GM23248 (cell line): ENCODE results near the gene PAN2. TPM values are rescaled to one million over a fixed set of nuclear protein-coding genes. Genes with fewer than 3 reads are reported as not detected.

ENCODE experiments used
- DNase-seq: peaks from one replicate; pipeline ENCODE4 v3.0.0-alpha.2; 2015
- H2AFZ ChIP-seq: fragments of 200-600 bp; sonication (generic); 2 replicates; pipeline ENCODE4 v1.6.1; 2016; ENCODE audit warnings: antibody characterized with exemption
- H3F3A ChIP-seq: fragments of 200-600 bp; sonication (generic); 2 replicates; pipeline ENCODE4 v1.6.1; 2016; ENCODE audit warnings: mild to moderate bottlenecking, antibody characterized with exemption, mixed run types; ENCODE audit not compliant: insufficient read depth
- H3K27ac ChIP-seq: fragments of 200-600 bp; sonication (generic); 2 replicates; pipeline ENCODE4 v1.5.1; 2016; ENCODE audit warnings: mild to moderate bottlenecking
- H3K27me3 ChIP-seq: fragments of 200-600 bp; sonication (generic); replicated peaks from 2 replicates; pipeline ENCODE4 v1.6.1; 2016; ENCODE audit warnings: mild to moderate bottlenecking; ENCODE audit not compliant: insufficient read depth
- H3K36me3 ChIP-seq: fragments of 200-600 bp; sonication (generic); 2 replicates; pipeline ENCODE4 v1.6.1; 2016; ENCODE audit warnings: low read depth, mild to moderate bottlenecking
- H3K4me1 ChIP-seq: fragments of 200-600 bp; sonication (generic); 2 replicates; pipeline ENCODE4 v1.6.1; 2016; ENCODE audit warnings: mild to moderate bottlenecking; ENCODE audit not compliant: insufficient read depth
- H3K4me2 ChIP-seq: fragments of 200-600 bp; sonication (generic); one replicate; pipeline ENCODE4 v1.6.1; 2016; ENCODE audit warnings: mild to moderate bottlenecking; ENCODE audit not compliant: unreplicated experiment
- H3K4me3 ChIP-seq: fragments of 200-600 bp; sonication (generic); 2 replicates; pipeline ENCODE4 v1.5.1; 2016; ENCODE audit warnings: mild to moderate bottlenecking
- H3K79me2 ChIP-seq: fragments of 200-600 bp; sonication (generic); 2 replicates; pipeline ENCODE4 v1.6.1; 2016; ENCODE audit warnings: mild to moderate bottlenecking; ENCODE audit not compliant: insufficient read depth
- H3K9ac ChIP-seq: fragments of 200-600 bp; sonication (generic); 2 replicates; pipeline ENCODE4 v1.6.1; 2016; ENCODE audit warnings: mild to moderate bottlenecking
- H3K9me2 ChIP-seq: fragments of 200-600 bp; sonication (generic); 2 replicates; pipeline ENCODE4 v1.6.1; 2016; ENCODE audit warnings: mixed run types, mild to moderate bottlenecking, moderate library complexity; ENCODE audit not compliant: insufficient read depth
- H3K9me3 ChIP-seq: fragments of 200-600 bp; sonication (generic); one replicate; pipeline ENCODE4 v1.6.1; 2017; ENCODE audit warnings: low read depth
- H4K20me1 ChIP-seq: fragments of 200-600 bp; sonication (generic); 2 replicates; pipeline ENCODE4 v1.6.0; 2016; ENCODE audit not compliant: insufficient read depth
- EZH2 ChIP-seq: fragments of 200-600 bp; sonication (generic); IDR thresholded peaks from 2 replicates; pipeline ENCODE4 v1.6.1; 2018; ENCODE audit warnings: antibody characterized with exemption, mild to moderate bottlenecking; ENCODE audit not compliant: insufficient read depth, poor library complexity, severe bottlenecking
- EZH2phosphoT487 ChIP-seq: fragments of 200-600 bp; sonication (generic); IDR thresholded peaks from 2 replicates; pipeline ENCODE4 v1.6.1; 2018; ENCODE audit warnings: antibody characterized with exemption, moderate library complexity, mild to moderate bottlenecking, low read depth; ENCODE audit not compliant: insufficient read depth
- WGBS, 2 experiments: methylation state at CpG; one replicate each; pipeline ENCODE4 v1.1.6; 2015 to 2017; ENCODE audit warnings: low lambda C conversion rate in 2 of 2, low coverage in 1 of 2; ENCODE audit errors: missing lambda C conversion rate in 2 of 2; 5-methylcytosine and 5-hydroxymethylcytosine counted together
- in situ Hi-C: fragments of 300-500 bp; cut with MboI; formaldehyde crosslinking; loops from 2 replicates; pipeline ENCODE4 v1.15.0; 2020
- polyA plus RNA-seq: library from polyadenylated mRNA; unstranded; fragments of >200 nt; fragmentation: Nextera tagmentation; extraction: Ambion mirVana; gene quantifications from 2 replicates; pipeline ENCODE4 v1.2.1, GENCODE V29; 2016
- total RNA-seq: library from RNA; depleted of rRNA; stranded (reverse); fragments of >200 nt; shearing (Covaris generic); gene quantifications from 2 replicates; pipeline ENCODE4 v1.2.3, GENCODE V29; 2014

PAN2 gene
- total and polyA plus RNA-seq, 2 experiments from 2014 or later = 9.1 to 20.2 TPM

- Histone ChIP-seq H3F3A (peaks cover 20% of the 10 kb centered on the region), H3K36me3 (peaks cover 4% of the 10 kb centered on the region), H3K4me3 (peak within 1 kb of the TSS; percentile 85), H3K27me3 (no peaks in the 10 kb centered on the region), H3K9me3 (no peaks in the 10 kb centered on the region), H3K4me1 (peaks cover 18% of the 10 kb centered on the region), H3K9ac (peak within 1 kb of the TSS; percentile 80), H3K9me2 (no peaks in the 10 kb centered on the region), H3K27ac (peak within 1 kb of the TSS; percentile 68), H4K20me1 (no peaks in the 10 kb centered on the region; the same call in 1 of the 2 replicates), H2AFZ (peak within 1 kb of the TSS; percentile 91), H3K4me2 (peak within 1 kb of the TSS; percentile 97), H3K79me2 (peaks cover 62% of the 10 kb centered on the region)
- TF ChIP-seq EZH2 (no peak), EZH2phosphoT487 (no peak)
- DNase-seq = peak; percentile 100
- in situ Hi-C loops = no loop called here
- WGBS, 2 experiments = 1% methylated on average over 43 to 59 of the region's 63 CpGs
Measured at GRCh38 chr12:56299853-56300643, 33.8 kb downstream of the PAN2 start, which contains the start of gene CS. Gene CS, minus strand, starts transcription at chr12:56300330. Its CDS starts 129 bp downstream, at chr12:56300201.

- Histone ChIP-seq H3K9ac (peak overlapping the region; percentile 80), H2AFZ (peak overlapping the region; percentile 71), H3K79me2 (peaks cover 68% of the 10 kb centered on the region)
Measured at GRCh38 chr12:56299308-56299852, 34.4 kb downstream of the PAN2 start.

GRCh38 chr12:56298828-56299227 lies 35.0 kb downstream of the PAN2 start:
- Histone ChIP-seq H3K27me3 (no peaks in the 10 kb centered on the region), H3F3A (peaks cover 20% of the 10 kb centered on the region), H3K4me2 (peak overlapping the region; percentile 97), H3K79me2 (peaks cover 74% of the 10 kb centered on the region), H3K9ac (peak overlapping the region; percentile 80), H3K4me3 (peak overlapping the region; percentile 85), H3K4me1 (peaks cover 18% of the 10 kb centered on the region), H3K36me3 (peaks cover 4% of the 10 kb centered on the region; the same call in 1 of the 2 replicates), H2AFZ (no peak overlapping the region), H4K20me1 (no peaks in the 10 kb centered on the region; the same call in 1 of the 2 replicates), H3K9me2 (no peaks in the 10 kb centered on the region), H3K9me3 (no peaks in the 10 kb centered on the region), H3K27ac (peak overlapping the region; percentile 68)
- in situ Hi-C loops = no loop called here
- TF ChIP-seq EZH2phosphoT487 = no peak
- no peak for TF ChIP-seq EZH2
- no peak for DNase-seq
- 59 to 64% methylated on average over 5 of the region's 5 CpGs for WGBS, 2 experiments

More at GRCh38 chr12:56299308-56299852, 34.4 kb downstream of the PAN2 start:
- Histone ChIP-seq H3K4me1 (peaks cover 18% of the 10 kb centered on the region), H3K27ac (peak overlapping the region; percentile 68), H4K20me1 (no peaks in the 10 kb centered on the region; the same call in 1 of the 2 replicates), H3K4me2 (peak overlapping the region; percentile 97), H3K4me3 (peak overlapping the region; percentile 85), H3F3A (peaks cover 20% of the 10 kb centered on the region), H3K36me3 (peaks cover 4% of the 10 kb centered on the region), H3K9me2 (no peaks in the 10 kb centered on the region), H3K27me3 (no peaks in the 10 kb centered on the region), H3K9me3 (no peaks in the 10 kb centered on the region)
- 0 to 3% methylated on average over 10 of the region's 10 CpGs for WGBS, 2 experiments
- TF ChIP-seq EZH2phosphoT487 (no peak), EZH2 (no peak)
- DNase-seq = no peak
- in situ Hi-C loops = no loop called here

GRCh38 chr12:56297400-56297799 lies 36.4 kb downstream of the PAN2 start:
- Histone ChIP-seq H3K36me3 (peaks cover 4% of the 10 kb centered on the region; the same call in 1 of the 2 replicates), H3F3A (peaks cover 20% of the 10 kb centered on the region), H3K27me3 (no peaks in the 10 kb centered on the region), H3K4me3 (no peak overlapping the region), H3K27ac (no peak overlapping the region), H3K79me2 (peaks cover 88% of the 10 kb centered on the region), H3K4me2 (no peak overlapping the region), H4K20me1 (no peaks in the 10 kb centered on the region; the same call in 1 of the 2 replicates), H3K4me1 (peaks cover 18% of the 10 kb centered on the region), H3K9me2 (no peaks in the 10 kb centered on the region), H2AFZ (no peak overlapping the region), H3K9ac (no peak overlapping the region), H3K9me3 (no peaks in the 10 kb centered on the region)
- TF ChIP-seq EZH2 (no peak), EZH2phosphoT487 (no peak)
- in situ Hi-C loops = no loop called here
- WGBS, 2 experiments = 84 to 88% methylated on average over 8 of the region's 8 CpGs
- no peak for DNase-seq
